Bronchial epithelial cell (primary cell): ENCODE results near the gene TLR10. TPM values are rescaled to one million over a fixed set of nuclear protein-coding genes. Genes with fewer than 3 reads are reported as not detected.

Source experiments
- DNase-seq: peaks from one replicate; pipeline ENCODE4 v3.0.0-alpha.2; 2010; ENCODE audit warnings: low read depth
- FAIRE-seq: peaks from 2 replicates; lab custom pipeline; 2011; peaks lifted over from hg19 to GRCh38; lab: Jason Lieb, UNC
- H3K27me3 ChIP-seq: 2 replicates; pipeline ENCODE4 v1.5.1; 2011; ENCODE audit warnings: low read length; ENCODE audit not compliant: control insufficient read depth, insufficient read depth
- H3K36me3 ChIP-seq: 2 replicates; pipeline ENCODE4 v1.5.1; 2011; ENCODE audit warnings: low read length; ENCODE audit not compliant: control insufficient read depth, insufficient read depth
- H3K4me3 ChIP-seq: 2 replicates; pipeline ENCODE4 v1.5.1; 2011; ENCODE audit warnings: mild to moderate bottlenecking, low read depth, low read length, control low read depth
- CTCF ChIP-seq: IDR thresholded peaks from 2 replicates; pipeline ENCODE4 v1.5.1; 2011; ENCODE audit warnings: mild to moderate bottlenecking, moderate library complexity, low read length, control low read depth, inconsistent platforms; ENCODE audit not compliant: insufficient read depth, severe bottlenecking
- total RNA-seq: library from RNA; depleted of rRNA; stranded (reverse); fragments of >200 nt; gene quantifications from 2 replicates; pipeline ENCODE4 v1.2.1, GENCODE V29; 2014

The TLR10 gene
- total RNA-seq, 1 donor from 2014 or later, result not detected

- no peaks in the 10 kb centered on the region for H3K36me3 ChIP-seq
- H3K4me3 ChIP-seq, result no peak overlapping the region
- FAIRE-seq (no peak), DNase-seq (peak; percentile 33)
- H3K27me3 ChIP-seq, result no peaks in the 10 kb centered on the region
- TF ChIP-seq CTCF, result peak; percentile 57
Measured at GRCh38 chr4:38759113-38759789, 23.5 kb downstream of the TLR10 start.

GRCh38 chr4:38757945-38758600 is 24.7 kb downstream of the TLR10 start:
- Histone ChIP-seq H3K36me3 (no peaks in the 10 kb centered on the region), H3K4me3 (no peak overlapping the region), H3K27me3 (no peaks in the 10 kb centered on the region)
- TF ChIP-seq CTCF, result peak; percentile 58
- no peak for FAIRE-seq
- peak; percentile 40 for DNase-seq

GRCh38 chr4:38752941-38753806 is 29.6 kb downstream of the TLR10 start:
- Histone ChIP-seq H3K4me3 (no peak overlapping the region), H3K27me3 (no peaks in the 10 kb centered on the region), H3K36me3 (no peaks in the 10 kb centered on the region)
- TF ChIP-seq CTCF, result no peak
- DNase-seq (peak; percentile 80), FAIRE-seq (no peak)

GRCh38 chr4:38752372-38752940 is 30.3 kb downstream of the TLR10 start:
- H3K4me3 ChIP-seq, result no peak overlapping the region
- no peaks in the 10 kb centered on the region for H3K27me3 ChIP-seq
- no peak for TF ChIP-seq CTCF
- DNase-seq (peak; percentile 54), FAIRE-seq (no peak)
- H3K36me3 ChIP-seq, result no peaks in the 10 kb centered on the region

GRCh38 chr4:38751341-38752010 is 31.3 kb downstream of the TLR10 start:
- no peak for FAIRE-seq
- DNase-seq, result no peak
- no peak for TF ChIP-seq CTCF

More at GRCh38 chr4:38751341-38752010, 31.3 kb downstream of the TLR10 start:
- no peak overlapping the region for H3K4me3 ChIP-seq
- no peaks in the 10 kb centered on the region for H3K36me3 ChIP-seq
- no peaks in the 10 kb centered on the region for H3K27me3 ChIP-seq
